ENCODE data around the gene PLCL2. TPM values are rescaled to one million over a fixed set of nuclear protein-coding genes. Genes with fewer than 3 reads are reported as not detected.

Gene PLCL2
- total RNA-seq, 4 donors from 2014 or later: 5.1 to 12.3 (median 6.9) TPM

DNA sequence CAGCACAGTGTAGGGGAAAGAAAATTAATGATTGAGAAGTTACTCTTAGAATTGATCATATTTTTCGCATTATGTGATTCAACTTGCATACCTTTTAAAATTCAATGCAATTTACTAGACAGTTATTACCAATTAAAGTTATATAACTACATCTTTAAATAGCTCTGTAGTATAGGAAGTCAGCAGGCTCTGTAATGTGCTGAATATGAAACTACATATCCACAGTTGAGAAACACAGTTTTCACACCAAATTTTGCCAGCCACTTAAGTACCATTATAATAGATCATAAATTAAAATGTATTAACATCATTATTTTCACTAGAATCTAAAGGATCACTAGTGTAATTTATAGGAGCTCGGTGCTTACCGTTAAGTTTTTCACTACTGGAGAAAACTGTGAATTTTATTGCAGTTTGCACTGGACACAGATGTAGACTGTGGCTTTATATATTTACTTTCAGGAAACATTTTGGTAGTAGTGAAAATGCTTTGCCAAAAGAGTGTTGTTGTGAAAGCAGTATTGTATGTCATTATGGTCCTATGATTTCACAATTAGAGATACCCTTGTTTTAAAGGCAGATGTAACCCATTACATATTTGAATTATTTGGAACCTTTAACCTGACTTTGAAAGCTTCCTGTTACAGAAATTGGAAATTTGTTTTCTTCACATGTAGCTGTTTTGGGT is 113.6 kb downstream of the PLCL2 start:
- Histone ChIP-seq H3K36me3 (no peaks in the 10 kb centered on the region), H3K27me3 (no peaks in the 10 kb centered on the region), H3K27ac (no peak overlapping the region), H3K4me1 (no peaks in the 10 kb centered on the region), H3K4me3 (no peak overlapping the region), H3K9me3 (no peaks in the 10 kb centered on the region)
- 90 to 94% methylated on average over 3 of the region's 3 CpGs for WGBS, 2 donors (ENCODE audit: low coverage in 1 of 2)
- TF ChIP-seq POLR2A (IDR thresholded peaks at IDR 0.05): no peak
- TF ChIP-seq POLR2AphosphoS5 (IDR thresholded peaks at IDR 0.05): no peak
- TF ChIP-seq EP300 (IDR thresholded peaks at IDR 0.05): no peak
- TF ChIP-seq, protein P1, sequence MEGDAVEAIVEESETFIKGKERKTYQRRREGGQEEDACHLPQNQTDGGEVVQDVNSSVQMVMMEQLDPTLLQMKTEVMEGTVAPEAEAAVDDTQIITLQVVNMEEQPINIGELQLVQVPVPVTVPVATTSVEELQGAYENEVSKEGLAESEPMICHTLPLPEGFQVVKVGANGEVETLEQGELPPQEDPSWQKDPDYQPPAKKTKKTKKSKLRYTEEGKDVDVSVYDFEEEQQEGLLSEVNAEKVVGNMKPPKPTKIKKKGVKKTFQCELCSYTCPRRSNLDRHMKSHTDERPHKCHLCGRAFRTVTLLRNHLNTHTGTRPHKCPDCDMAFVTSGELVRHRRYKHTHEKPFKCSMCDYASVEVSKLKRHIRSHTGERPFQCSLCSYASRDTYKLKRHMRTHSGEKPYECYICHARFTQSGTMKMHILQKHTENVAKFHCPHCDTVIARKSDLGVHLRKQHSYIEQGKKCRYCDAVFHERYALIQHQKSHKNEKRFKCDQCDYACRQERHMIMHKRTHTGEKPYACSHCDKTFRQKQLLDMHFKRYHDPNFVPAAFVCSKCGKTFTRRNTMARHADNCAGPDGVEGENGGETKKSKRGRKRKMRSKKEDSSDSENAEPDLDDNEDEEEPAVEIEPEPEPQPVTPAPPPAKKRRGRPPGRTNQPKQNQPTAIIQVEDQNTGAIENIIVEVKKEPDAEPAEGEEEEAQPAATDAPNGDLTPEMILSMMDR (IDR thresholded peaks at IDR 0.05): no peak
- ATAC-seq: no peak

- H3K36me3 ChIP-seq: no peaks in the 10 kb centered on the region
- H3K27me3 ChIP-seq: no peaks in the 10 kb centered on the region
- H3K4me1 ChIP-seq: no peaks in the 10 kb centered on the region
- no peak overlapping the region for H3K4me3 ChIP-seq
- WGBS, 2 donors (ENCODE audit: low coverage in 1 of 2): 61 to 82% methylated on average over 2 of the region's 2 CpGs
- H3K9me3 ChIP-seq: no peaks in the 10 kb centered on the region
- TF ChIP-seq EP300 (IDR thresholded peaks at IDR 0.05) (no peak), POLR2A (IDR thresholded peaks at IDR 0.05) (no peak), POLR2AphosphoS5 (IDR thresholded peaks at IDR 0.05) (no peak)
- TF ChIP-seq, protein P1 (IDR thresholded peaks at IDR 0.05): no peak
- ATAC-seq: no peak
- no peak overlapping the region for H3K27ac ChIP-seq
Observed at GRCh38 chr3:16999161-16999560, 114.4 kb downstream of the PLCL2 start.

DNA sequence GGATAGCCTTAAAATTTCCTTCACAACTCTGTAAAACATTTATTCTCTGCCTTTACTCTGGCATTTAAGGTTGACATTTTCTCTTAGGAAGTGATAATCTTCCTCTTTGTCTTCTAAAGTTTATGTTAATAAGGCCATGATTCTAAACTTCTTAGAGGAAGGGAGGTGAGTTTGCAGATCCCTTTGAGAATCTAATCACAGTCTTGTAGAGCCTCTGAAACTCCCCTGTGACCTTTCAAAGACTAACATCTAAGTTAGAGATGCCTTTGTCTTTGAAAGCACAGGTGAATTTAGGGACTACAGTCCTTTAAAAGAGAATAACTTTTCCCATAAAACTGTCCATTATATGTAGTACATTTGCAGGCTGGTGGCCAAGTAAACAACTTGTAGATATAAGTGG is 115.1 kb downstream of the PLCL2 start:
- H3K36me3 ChIP-seq: no peaks in the 10 kb centered on the region
- TF ChIP-seq, protein P1 (IDR thresholded peaks at IDR 0.05): no peak
- TF ChIP-seq POLR2AphosphoS5 (IDR thresholded peaks at IDR 0.05) (no peak), EP300 (IDR thresholded peaks at IDR 0.05) (no peak), POLR2A (IDR thresholded peaks at IDR 0.05) (no peak)
- no peaks in the 10 kb centered on the region for H3K27me3 ChIP-seq
- H3K4me1 ChIP-seq: no peaks in the 10 kb centered on the region
- H3K27ac ChIP-seq: no peak overlapping the region
- H3K9me3 ChIP-seq: no peaks in the 10 kb centered on the region
- no peak overlapping the region for H3K4me3 ChIP-seq
- no peak for ATAC-seq

DNA sequence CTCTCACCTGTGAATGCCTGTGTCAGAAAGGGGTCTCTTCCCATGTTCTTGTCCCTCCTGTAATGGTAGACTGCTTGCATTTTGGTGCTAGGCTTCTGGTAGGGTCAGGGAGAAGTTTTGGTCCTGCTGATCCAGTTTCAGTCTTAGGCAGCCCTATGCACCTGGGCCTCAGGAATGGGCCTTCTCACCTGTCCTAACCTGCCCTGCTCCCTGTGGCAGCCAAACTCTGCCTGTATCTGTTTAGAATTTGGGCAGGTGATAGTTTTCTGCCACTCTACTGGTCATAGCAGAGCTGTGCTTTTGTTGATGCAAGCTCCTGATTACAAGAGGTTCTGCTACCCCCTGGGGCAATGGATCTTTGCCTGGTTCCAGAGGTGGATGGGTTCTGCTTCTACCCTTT is 118.7 kb downstream of the PLCL2 start:
- Histone ChIP-seq H3K4me3 (no peak overlapping the region), H3K9me3 (no peaks in the 10 kb centered on the region), H3K36me3 (no peaks in the 10 kb centered on the region), H3K27me3 (no peaks in the 10 kb centered on the region), H3K27ac (no peak overlapping the region), H3K4me1 (no peaks in the 10 kb centered on the region)
- TF ChIP-seq POLR2AphosphoS5 (IDR thresholded peaks at IDR 0.05): no peak
- ATAC-seq: no peak

DNA sequence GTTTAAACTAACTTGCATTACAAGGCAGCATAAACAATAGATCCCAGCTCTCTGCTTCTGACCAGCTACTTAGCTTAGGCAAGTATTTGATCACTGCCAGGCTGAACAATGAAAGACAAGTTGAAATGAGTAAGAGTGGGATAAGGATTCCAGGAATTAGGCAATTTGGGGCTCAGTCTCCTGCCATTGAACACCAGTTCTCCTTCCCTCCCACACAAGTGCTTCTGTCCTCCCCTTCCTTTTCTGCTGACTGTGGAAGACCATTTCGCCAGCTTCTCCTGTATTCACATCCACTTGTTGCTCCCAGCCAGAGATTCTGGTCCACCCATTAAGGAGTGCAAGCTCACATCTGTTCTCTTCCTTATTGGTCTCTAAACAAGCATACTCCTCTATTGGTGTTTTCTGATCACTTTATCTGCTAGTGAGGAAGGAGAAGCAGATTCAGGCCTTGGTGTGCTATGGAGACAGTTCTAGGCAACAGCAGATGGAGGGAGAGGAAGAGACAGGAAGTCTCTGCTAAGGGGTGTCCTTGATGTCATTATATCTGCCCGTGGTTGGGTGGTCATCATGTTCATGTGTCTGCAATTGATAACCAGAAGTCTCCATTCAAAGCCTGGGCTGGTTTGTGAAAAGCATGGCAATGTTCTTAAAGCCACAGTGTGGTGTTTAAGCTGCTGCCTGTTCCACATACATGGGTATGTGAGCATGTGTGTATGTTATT is 121.5 kb downstream of the PLCL2 start:
- WGBS, 2 donors (ENCODE audit: low coverage in 1 of 2): 61% methylated on average over 2 of the region's 2 CpGs; no CpG with 5 or more reads in 1 of the 2 donors
- peaks cover 0 to 9% of the 10 kb centered on the region in 2 donors for H3K36me3 ChIP-seq
- no peak for ATAC-seq

More for the DNA sequence above, 121.5 kb downstream of the PLCL2 start:
- no peaks in the 10 kb centered on the region for H3K9me3 ChIP-seq
- H3K4me3 ChIP-seq: no peak overlapping the region
- TF ChIP-seq, protein P1 (IDR thresholded peaks at IDR 0.05): no peak
- TF ChIP-seq EP300 (IDR thresholded peaks at IDR 0.05) (no peak), POLR2AphosphoS5 (IDR thresholded peaks at IDR 0.05) (no peak), POLR2A (IDR thresholded peaks at IDR 0.05) (no peak)
- H3K27ac ChIP-seq: no peak overlapping the region
- H3K27me3 ChIP-seq: no peaks in the 10 kb centered on the region
- no peaks in the 10 kb centered on the region for H3K4me1 ChIP-seq

All from gastroesophageal sphincter (tissue), 4 donors.